ENCODE data around the gene HGFAC. TPM values are rescaled to one million over a fixed set of nuclear protein-coding genes. Genes with fewer than 3 reads are reported as not detected.

HGFAC gene
- total RNA-seq, 1 experiment from 2014 or later: 0.04 TPM

DNA sequence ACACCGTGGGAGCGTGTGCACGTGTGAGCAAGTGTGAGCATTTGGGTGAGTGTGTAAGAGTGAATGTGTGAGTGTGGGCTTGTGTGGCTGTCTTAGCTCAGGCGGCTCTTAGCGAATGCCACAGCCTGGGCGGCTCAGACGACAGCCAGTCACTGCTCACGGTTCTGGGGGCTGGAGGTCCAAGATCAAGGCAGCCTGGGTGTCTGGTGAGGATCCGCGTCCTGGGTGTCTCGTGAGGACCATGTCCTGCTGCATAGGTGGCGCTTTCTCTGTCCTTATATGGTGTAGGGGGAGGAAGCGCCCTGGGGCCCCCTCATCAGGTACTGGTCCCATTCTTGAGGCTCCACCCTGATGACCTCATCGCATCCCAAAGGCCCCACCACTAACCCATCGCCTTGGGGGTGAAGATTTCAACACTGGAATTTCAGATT, 25.8 kb downstream of the HGFAC start:
- Histone ChIP-seq H3K36me3 (ENCODE audit: low read depth, low read length) (no peaks in the 10 kb centered on the region), H2AFZ (ENCODE audit: low read length) (no peak overlapping the region), H3K4me1 (ENCODE audit: insufficient read depth, low read length) (no peaks in the 10 kb centered on the region), H3K79me2 (ENCODE audit: low read length) (no peaks in the 10 kb centered on the region), H3K9ac (ENCODE audit: low read length) (no peak overlapping the region), H3K27ac (ENCODE audit: low read length) (no peak overlapping the region), H4K20me1 (ENCODE audit: low read length) (no peaks in the 10 kb centered on the region), H3K27me3 (ENCODE audit: low read length) (no peaks in the 10 kb centered on the region), H3K9me2 (replicated peaks; ENCODE audit: low read length) (no peaks in the 10 kb centered on the region), H3K4me3 (ENCODE audit: low read length) (no peak overlapping the region), H3F3A (ENCODE audit: low read length, unreplicated experiment) (no peaks in the 10 kb centered on the region), H3K9me3 (ENCODE audit: low read length) (no peaks in the 10 kb centered on the region), H3K4me2 (ENCODE audit: low read length) (no peak overlapping the region)
- ChIA-PET POLR2A (ENCODE audit: unreplicated experiment) (no interaction called here), CTCF (no interaction called here)
- intact Hi-C loops (cut with micrococcal nuclease): no loop called here
- TF ChIP-seq EZH2phosphoT487 (IDR thresholded peaks at IDR 0.05; ENCODE audit: borderline replicate concordance, low read length) (no peak), EZH2 (IDR thresholded peaks at IDR 0.05; ENCODE audit: low read length, unreplicated experiment) (no peak)
- TF ChIP-seq, protein P1, sequence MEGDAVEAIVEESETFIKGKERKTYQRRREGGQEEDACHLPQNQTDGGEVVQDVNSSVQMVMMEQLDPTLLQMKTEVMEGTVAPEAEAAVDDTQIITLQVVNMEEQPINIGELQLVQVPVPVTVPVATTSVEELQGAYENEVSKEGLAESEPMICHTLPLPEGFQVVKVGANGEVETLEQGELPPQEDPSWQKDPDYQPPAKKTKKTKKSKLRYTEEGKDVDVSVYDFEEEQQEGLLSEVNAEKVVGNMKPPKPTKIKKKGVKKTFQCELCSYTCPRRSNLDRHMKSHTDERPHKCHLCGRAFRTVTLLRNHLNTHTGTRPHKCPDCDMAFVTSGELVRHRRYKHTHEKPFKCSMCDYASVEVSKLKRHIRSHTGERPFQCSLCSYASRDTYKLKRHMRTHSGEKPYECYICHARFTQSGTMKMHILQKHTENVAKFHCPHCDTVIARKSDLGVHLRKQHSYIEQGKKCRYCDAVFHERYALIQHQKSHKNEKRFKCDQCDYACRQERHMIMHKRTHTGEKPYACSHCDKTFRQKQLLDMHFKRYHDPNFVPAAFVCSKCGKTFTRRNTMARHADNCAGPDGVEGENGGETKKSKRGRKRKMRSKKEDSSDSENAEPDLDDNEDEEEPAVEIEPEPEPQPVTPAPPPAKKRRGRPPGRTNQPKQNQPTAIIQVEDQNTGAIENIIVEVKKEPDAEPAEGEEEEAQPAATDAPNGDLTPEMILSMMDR (conservative IDR thresholded peaks at IDR 0.05; ENCODE audit: low read depth, low read length): no peak
- DNase-seq (no peak), ATAC-seq (no peak)
- no TSS peak for BruUV-seq (replicated peaks)

GRCh38 chr4:3468154-3468553, 26.4 kb downstream of the HGFAC start:
- ATAC-seq (no peak), DNase-seq (no peak)
- CTCF ChIA-PET: no interaction called here
- POLR2A ChIA-PET (ENCODE audit: unreplicated experiment): no interaction called here
- intact Hi-C loops (cut with micrococcal nuclease): no loop called here
- Histone ChIP-seq H3F3A (ENCODE audit: low read length, unreplicated experiment) (no peaks in the 10 kb centered on the region), H3K27me3 (ENCODE audit: low read length) (no peaks in the 10 kb centered on the region), H3K4me1 (ENCODE audit: insufficient read depth, low read length) (no peaks in the 10 kb centered on the region), H3K4me2 (ENCODE audit: low read length) (no peak overlapping the region), H2AFZ (ENCODE audit: low read length) (no peak overlapping the region), H4K20me1 (ENCODE audit: low read length) (no peaks in the 10 kb centered on the region), H3K79me2 (ENCODE audit: low read length) (no peaks in the 10 kb centered on the region), H3K9me2 (replicated peaks; ENCODE audit: low read length) (no peaks in the 10 kb centered on the region), H3K27ac (ENCODE audit: low read length) (no peak overlapping the region), H3K9ac (ENCODE audit: low read length) (no peak overlapping the region), H3K4me3 (ENCODE audit: low read length) (no peak overlapping the region), H3K36me3 (ENCODE audit: low read depth, low read length) (no peaks in the 10 kb centered on the region), H3K9me3 (ENCODE audit: low read length) (no peaks in the 10 kb centered on the region)
- no peak for TF ChIP-seq EZH2 (IDR thresholded peaks at IDR 0.05; ENCODE audit: low read length, unreplicated experiment)
- BruUV-seq (replicated peaks): no TSS peak

DNA sequence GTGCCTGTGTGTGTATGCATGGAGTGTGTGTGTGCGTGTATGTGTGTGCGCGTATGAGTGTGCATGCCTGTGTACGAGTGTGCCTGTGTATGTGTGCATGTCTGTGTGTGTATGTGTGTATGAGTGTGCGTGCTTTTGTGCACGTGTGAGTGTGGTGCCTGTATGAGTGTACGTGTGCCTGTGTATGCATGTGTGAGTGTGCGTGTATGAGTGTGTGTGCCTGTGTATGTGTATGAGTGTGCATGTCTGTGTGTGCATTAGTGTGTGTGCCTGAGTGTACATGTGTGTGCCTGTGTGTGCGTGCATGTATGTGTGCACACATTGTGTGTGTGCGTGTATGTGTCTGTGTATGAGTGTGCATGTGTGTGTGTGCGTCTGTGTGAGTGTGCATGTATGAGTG, 27.0 kb downstream of the HGFAC start:
- no peaks in the 10 kb centered on the region for H3K9me3 ChIP-seq (ENCODE audit: low read length)
- DNase-seq (no peak), ATAC-seq (no peak)
- H3K36me3 ChIP-seq (ENCODE audit: low read depth, low read length): no peaks in the 10 kb centered on the region
- no peak overlapping the region for H3K27ac ChIP-seq (ENCODE audit: low read length)
- no peaks in the 10 kb centered on the region for H3F3A ChIP-seq (ENCODE audit: low read length, unreplicated experiment)
- no peak overlapping the region for H2AFZ ChIP-seq (ENCODE audit: low read length)
- H3K4me3 ChIP-seq (ENCODE audit: low read length): no peak overlapping the region
- H3K4me1 ChIP-seq (ENCODE audit: insufficient read depth, low read length): no peaks in the 10 kb centered on the region
- H3K27me3 ChIP-seq (ENCODE audit: low read length): no peaks in the 10 kb centered on the region
- TF ChIP-seq, protein P1 (conservative IDR thresholded peaks at IDR 0.05; ENCODE audit: low read depth, low read length): no peak
- H3K4me2 ChIP-seq (ENCODE audit: low read length): no peak overlapping the region
- H3K9ac ChIP-seq (ENCODE audit: low read length): no peak overlapping the region
- ChIA-PET POLR2A (ENCODE audit: unreplicated experiment) (no interaction called here), CTCF (no interaction called here)
- no peaks in the 10 kb centered on the region for H4K20me1 ChIP-seq (ENCODE audit: low read length)
- intact Hi-C loops (cut with micrococcal nuclease): no loop called here
- H3K79me2 ChIP-seq (ENCODE audit: low read length): no peaks in the 10 kb centered on the region
- H3K9me2 ChIP-seq (replicated peaks; ENCODE audit: low read length): no peaks in the 10 kb centered on the region
- BruUV-seq (replicated peaks): no TSS peak
